Measurements from ENCODE around the gene TMEM25.

DNA sequence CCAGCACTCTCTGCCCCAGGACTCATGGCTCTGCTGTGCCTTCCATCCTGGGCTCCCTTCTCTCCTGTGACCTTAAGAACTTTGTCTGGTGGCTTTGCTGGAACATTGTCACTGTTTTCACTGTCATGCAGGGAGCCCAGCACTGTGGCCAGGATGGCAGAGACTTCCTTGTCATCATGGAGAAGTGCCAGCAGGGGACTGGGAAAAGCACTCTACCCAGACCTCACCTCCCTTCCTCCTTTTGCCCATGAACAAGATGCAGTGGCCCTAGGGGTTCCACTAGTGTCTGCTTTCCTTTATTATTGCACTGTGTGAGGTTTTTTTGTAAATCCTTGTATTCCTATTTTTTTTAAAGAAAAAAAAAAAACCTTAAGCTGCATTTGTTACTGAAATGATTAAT is 6.6 kb upstream of the TMEM25 start:
- TF ChIP-seq, protein P1, sequence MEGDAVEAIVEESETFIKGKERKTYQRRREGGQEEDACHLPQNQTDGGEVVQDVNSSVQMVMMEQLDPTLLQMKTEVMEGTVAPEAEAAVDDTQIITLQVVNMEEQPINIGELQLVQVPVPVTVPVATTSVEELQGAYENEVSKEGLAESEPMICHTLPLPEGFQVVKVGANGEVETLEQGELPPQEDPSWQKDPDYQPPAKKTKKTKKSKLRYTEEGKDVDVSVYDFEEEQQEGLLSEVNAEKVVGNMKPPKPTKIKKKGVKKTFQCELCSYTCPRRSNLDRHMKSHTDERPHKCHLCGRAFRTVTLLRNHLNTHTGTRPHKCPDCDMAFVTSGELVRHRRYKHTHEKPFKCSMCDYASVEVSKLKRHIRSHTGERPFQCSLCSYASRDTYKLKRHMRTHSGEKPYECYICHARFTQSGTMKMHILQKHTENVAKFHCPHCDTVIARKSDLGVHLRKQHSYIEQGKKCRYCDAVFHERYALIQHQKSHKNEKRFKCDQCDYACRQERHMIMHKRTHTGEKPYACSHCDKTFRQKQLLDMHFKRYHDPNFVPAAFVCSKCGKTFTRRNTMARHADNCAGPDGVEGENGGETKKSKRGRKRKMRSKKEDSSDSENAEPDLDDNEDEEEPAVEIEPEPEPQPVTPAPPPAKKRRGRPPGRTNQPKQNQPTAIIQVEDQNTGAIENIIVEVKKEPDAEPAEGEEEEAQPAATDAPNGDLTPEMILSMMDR (conservative IDR thresholded peaks at IDR 0.05; ENCODE audit: low read depth, low read length): no peak
- TF ChIP-seq EZH2 (IDR thresholded peaks at IDR 0.05; ENCODE audit: borderline replicate concordance, low read depth, low read length, poor library complexity, severe bottlenecking): no peak
